SU-DHL-6 (cell line): ENCODE data around the gene BANK1.

Experiments used
- H2AFZ ChIP-seq: fragments of 200-600 bp; sonication (generic); 2 replicates; pipeline ENCODE4 v1.6.1; 2014; ENCODE audit warnings: low read depth, mild to moderate bottlenecking, moderate library complexity, mixed read lengths, antibody characterized with exemption, low read length; ENCODE audit not compliant: severe bottlenecking
- H3F3A ChIP-seq: fragments of 200-600 bp; shearing (Covaris generic); 2 replicates; pipeline ENCODE4 v1.6.0; 2016; ENCODE audit warnings: antibody characterized with exemption, mild to moderate bottlenecking; ENCODE audit not compliant: insufficient read depth
- H3K27ac ChIP-seq: fragments of 200-600 bp; sonication (generic); 2 replicates; pipeline ENCODE4 v1.5.1; 2016; ENCODE audit warnings: low read depth, mild to moderate bottlenecking, low read length, moderate library complexity, mixed read lengths
- H3K27me3 ChIP-seq: fragments of 200-600 bp; sonication (generic), shearing (Covaris generic); 2 replicates; pipeline ENCODE4 v1.6.0; 2014; ENCODE audit warnings: mild to moderate bottlenecking, low read length
- H3K36me3 ChIP-seq: fragments of 200-600 bp; sonication (generic); 2 replicates; pipeline ENCODE4 v1.6.1; 2014; ENCODE audit warnings: mild to moderate bottlenecking, low read length, mixed read lengths
- H3K4me2 ChIP-seq: fragments of 300-600, 200-600 bp; shearing (Covaris generic), sonication (generic); 2 replicates; pipeline ENCODE4 v1.6.0; 2014; ENCODE audit warnings: low read length, low read depth, mild to moderate bottlenecking; ENCODE audit not compliant: poor library complexity, severe bottlenecking
- H3K4me3 ChIP-seq: fragments of 200-600 bp; sonication (generic); 2 replicates; pipeline ENCODE4 v1.5.1; 2014; ENCODE audit warnings: antibody characterized with exemption, low read length, mild to moderate bottlenecking, mixed read lengths; ENCODE audit not compliant: insufficient read depth, poor library complexity, severe bottlenecking
- H3K79me2 ChIP-seq: fragments of 200-600 bp; sonication (generic); 2 replicates; pipeline ENCODE4 v1.6.1; 2014; ENCODE audit warnings: mild to moderate bottlenecking, low read length, moderate library complexity; ENCODE audit not compliant: insufficient read depth
- H3K9ac ChIP-seq: fragments of 200-600 bp; sonication (generic); 2 replicates; pipeline ENCODE4 v1.7.0; 2014; ENCODE audit warnings: mild to moderate bottlenecking, low read length
- H3K9me2 ChIP-seq: fragments of 200-600 bp; sonication (generic); replicated peaks from 2 replicates; pipeline ENCODE4 v1.6.1; 2014; ENCODE audit warnings: low read length; ENCODE audit not compliant: insufficient read depth
- H3K9me3 ChIP-seq: fragments of 200-600 bp; sonication (generic); 2 replicates; pipeline ENCODE4 v1.6.1; 2014; ENCODE audit warnings: low read length, mixed read lengths; ENCODE audit not compliant: insufficient read depth
- H4K20me1 ChIP-seq: fragments of 200-600 bp; sonication (generic); 2 replicates; pipeline ENCODE4 v1.6.1; 2014; ENCODE audit warnings: low read depth, mild to moderate bottlenecking, antibody characterized with exemption, low read length, moderate library complexity, mixed read lengths
- EZH2phosphoT487 ChIP-seq: fragments of 200-600 bp; sonication (generic), shearing (Covaris generic); conservative IDR thresholded peaks from 2 replicates; pipeline ENCODE4 v1.6.1; 2018; ENCODE audit warnings: mild to moderate bottlenecking, antibody characterized with exemption, low read length, moderate library complexity, mixed read lengths
- TF ChIP-seq, protein P1 (sequence below): fragments of 200-600 bp; sonication (generic); IDR thresholded peaks from one replicate; pipeline ENCODE4 v1.5.1; 2017; ENCODE audit warnings: antibody characterized with exemption, mild to moderate bottlenecking, low read length, moderate library complexity; ENCODE audit not compliant: insufficient read depth, poor library complexity, severe bottlenecking

Gene BANK1

GRCh38 chr4:101792056-101792590, 1.6 kb downstream of the BANK1 start:
- Histone ChIP-seq H2AFZ (no peak overlapping the region), H3K27ac (peak overlapping the region; percentile 88), H3K9me3 (no peaks in the 10 kb centered on the region), H3K79me2 (no peaks in the 10 kb centered on the region), H3K9ac (0 out of 2 replicates have a peak overlapping the region, but pooled peaks have one; percentile 66), H3K4me2 (peak overlapping the region; percentile 59), H4K20me1 (no peaks in the 10 kb centered on the region), H3K27me3 (no peaks in the 10 kb centered on the region), H3K36me3 (no peaks in the 10 kb centered on the region), H3K9me2 (no peaks in the 10 kb centered on the region), H3K4me3 (peak overlapping the region; percentile 44), H3F3A (peaks cover 21% of the 10 kb centered on the region; the same call in 1 of the 2 replicates)
- no peak for TF ChIP-seq EZH2phosphoT487
- TF ChIP-seq, protein P1, sequence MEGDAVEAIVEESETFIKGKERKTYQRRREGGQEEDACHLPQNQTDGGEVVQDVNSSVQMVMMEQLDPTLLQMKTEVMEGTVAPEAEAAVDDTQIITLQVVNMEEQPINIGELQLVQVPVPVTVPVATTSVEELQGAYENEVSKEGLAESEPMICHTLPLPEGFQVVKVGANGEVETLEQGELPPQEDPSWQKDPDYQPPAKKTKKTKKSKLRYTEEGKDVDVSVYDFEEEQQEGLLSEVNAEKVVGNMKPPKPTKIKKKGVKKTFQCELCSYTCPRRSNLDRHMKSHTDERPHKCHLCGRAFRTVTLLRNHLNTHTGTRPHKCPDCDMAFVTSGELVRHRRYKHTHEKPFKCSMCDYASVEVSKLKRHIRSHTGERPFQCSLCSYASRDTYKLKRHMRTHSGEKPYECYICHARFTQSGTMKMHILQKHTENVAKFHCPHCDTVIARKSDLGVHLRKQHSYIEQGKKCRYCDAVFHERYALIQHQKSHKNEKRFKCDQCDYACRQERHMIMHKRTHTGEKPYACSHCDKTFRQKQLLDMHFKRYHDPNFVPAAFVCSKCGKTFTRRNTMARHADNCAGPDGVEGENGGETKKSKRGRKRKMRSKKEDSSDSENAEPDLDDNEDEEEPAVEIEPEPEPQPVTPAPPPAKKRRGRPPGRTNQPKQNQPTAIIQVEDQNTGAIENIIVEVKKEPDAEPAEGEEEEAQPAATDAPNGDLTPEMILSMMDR: no peak

DNA sequence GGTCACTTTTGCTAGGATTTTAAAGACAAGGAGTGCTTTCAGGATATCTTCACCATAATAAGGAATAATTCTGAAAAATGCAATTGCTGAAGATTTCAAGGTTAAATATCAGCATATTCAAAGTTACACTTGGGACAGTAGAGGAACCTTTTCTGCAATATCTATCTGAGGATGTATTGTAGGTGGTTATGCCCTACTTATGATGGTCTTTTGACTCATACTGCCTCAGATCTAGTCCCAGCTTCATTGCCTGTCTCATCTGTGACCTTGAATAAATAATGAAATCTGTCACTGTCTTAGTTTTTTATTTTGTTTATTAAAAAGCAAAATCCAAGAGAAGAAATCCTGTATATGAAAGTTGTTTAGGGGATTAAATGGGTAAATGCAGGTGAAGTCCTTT, 2.9 kb downstream of the BANK1 start:
- no peak overlapping the region for H2AFZ ChIP-seq
- no peaks in the 10 kb centered on the region for H3K9me2 ChIP-seq
- no peaks in the 10 kb centered on the region for H3K27me3 ChIP-seq
- no peak overlapping the region; the same call in 1 of the 2 replicates for H3K9ac ChIP-seq
- peaks cover 21% of the 10 kb centered on the region; the same call in 1 of the 2 replicates for H3F3A ChIP-seq
- peak overlapping the region; percentile 88 for H3K27ac ChIP-seq
- H3K36me3 ChIP-seq: no peaks in the 10 kb centered on the region
- no peak for TF ChIP-seq EZH2phosphoT487
- TF ChIP-seq, protein P1: no peak
- no peaks in the 10 kb centered on the region for H3K9me3 ChIP-seq
- no peaks in the 10 kb centered on the region for H3K79me2 ChIP-seq
- peak overlapping the region; percentile 59 for H3K4me2 ChIP-seq
- H3K4me3 ChIP-seq: no peak overlapping the region
- H4K20me1 ChIP-seq: no peaks in the 10 kb centered on the region

DNA sequence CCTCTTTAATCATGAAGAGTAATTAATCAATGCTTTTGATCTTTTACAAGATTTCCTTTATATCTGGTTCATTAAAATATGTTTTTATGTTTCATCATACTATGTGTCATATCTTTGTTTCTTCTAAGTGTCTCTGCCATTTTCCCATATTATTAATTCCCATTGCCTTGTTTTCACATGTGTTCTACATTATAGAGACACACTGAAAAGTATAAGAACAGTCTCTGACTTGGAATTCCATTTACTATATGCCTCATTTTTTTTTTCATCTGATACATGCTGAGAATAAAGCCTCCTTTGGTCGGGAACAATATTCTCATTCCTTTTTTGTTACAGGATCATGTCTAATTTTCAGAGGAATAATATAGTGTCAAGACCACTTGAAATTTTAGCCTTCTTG, 4.3 kb downstream of the BANK1 start:
- TF ChIP-seq, protein P1: no peak
- no peak for TF ChIP-seq EZH2phosphoT487
- Histone ChIP-seq H3K4me3 (no peak overlapping the region), H3K79me2 (no peaks in the 10 kb centered on the region), H3K27ac (0 out of 2 replicates have a peak overlapping the region, but pooled peaks have one; percentile 58), H4K20me1 (no peaks in the 10 kb centered on the region), H3K9ac (no peak overlapping the region), H3K4me2 (peak overlapping the region; percentile 59), H3K27me3 (no peaks in the 10 kb centered on the region), H3K36me3 (no peaks in the 10 kb centered on the region), H2AFZ (no peak overlapping the region), H3K9me2 (no peaks in the 10 kb centered on the region), H3K9me3 (no peaks in the 10 kb centered on the region), H3F3A (peaks cover 21% of the 10 kb centered on the region; the same call in 1 of the 2 replicates)
